PFSK-1 (cell line): ENCODE data around the gene CREB3.

ENCODE experiments used
- SIN3A ChIP-seq: IDR thresholded peaks from 2 replicates; pipeline ENCODE4 v1.6.1; 2012; ENCODE audit warnings: mild to moderate bottlenecking, low read length, moderate library complexity, borderline replicate concordance; ENCODE audit not compliant: insufficient read depth
- TAF1 ChIP-seq: IDR thresholded peaks from 2 replicates; pipeline ENCODE4 v1.6.1; 2012; ENCODE audit warnings: low read length, control low read depth, borderline replicate concordance; ENCODE audit not compliant: insufficient read depth

- TF ChIP-seq SIN3A (no peak), TAF1 (no peak)
These were observed 51.0 kb downstream of the CREB3 start for GRCh38 chr9:35783418-35783817.
